Measurements from ENCODE around the gene KLHL11.
"Not testable (repeated sequence)": the region's sequence is repeated elsewhere in the genome, so short reads cannot be mapped to it uniquely, and the experiment has no call there.

Gene KLHL11

GRCh38 chr17:41885733-41886132 is 20.5 kb upstream of the KLHL11 start:
- DNase-seq = peak; percentile 30 to 45

- DNase-seq = no peak
Measured at GRCh38 chr17:41882756-41883155, 17.5 kb upstream of the KLHL11 start.

DNA sequence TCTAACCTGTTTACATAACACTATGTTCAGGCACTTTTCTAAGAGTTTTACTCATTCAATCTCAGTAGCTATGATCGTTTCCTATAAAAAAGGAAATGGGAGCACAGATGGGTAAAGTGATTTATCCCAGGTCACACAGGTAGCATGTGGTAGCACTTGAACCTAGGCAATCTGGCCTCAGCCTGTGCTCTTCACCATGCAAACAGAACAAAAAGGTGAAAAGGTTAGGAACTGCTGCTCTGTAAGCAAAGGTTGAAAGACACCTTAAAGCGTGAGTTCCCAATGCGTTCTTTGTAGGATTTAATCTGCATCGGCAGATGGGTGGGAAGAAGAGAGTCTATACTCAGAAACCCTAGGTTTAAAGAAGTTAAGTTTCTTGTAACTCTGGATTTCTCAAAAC is 14.9 kb upstream of the KLHL11 start:
- DNase-seq = no peak

DNA sequence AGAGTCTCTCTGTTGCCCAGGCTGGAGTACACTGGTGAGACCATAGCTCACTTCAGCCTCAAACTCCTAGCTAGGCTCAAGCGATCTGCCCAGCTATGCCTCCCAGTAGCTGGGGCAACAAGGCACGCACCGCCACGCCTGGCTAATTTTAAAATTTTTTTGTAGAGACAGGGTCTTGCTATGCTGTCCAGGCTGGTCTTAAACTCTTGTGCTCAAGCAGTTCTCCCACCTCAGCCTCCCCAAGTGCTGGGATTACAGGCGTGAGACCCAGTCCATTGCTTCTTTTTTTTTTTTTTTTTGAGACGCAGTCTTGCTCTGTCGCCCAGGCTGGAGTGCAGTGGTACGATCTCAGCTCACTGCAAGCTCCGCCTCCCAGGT is 9.1 kb upstream of the KLHL11 start:
- not testable (repeated sequence) for DNase-seq

- no peak for DNase-seq
Measured at GRCh38 chr17:41873559-41874292, 8.5 kb upstream of the KLHL11 start.

DNA sequence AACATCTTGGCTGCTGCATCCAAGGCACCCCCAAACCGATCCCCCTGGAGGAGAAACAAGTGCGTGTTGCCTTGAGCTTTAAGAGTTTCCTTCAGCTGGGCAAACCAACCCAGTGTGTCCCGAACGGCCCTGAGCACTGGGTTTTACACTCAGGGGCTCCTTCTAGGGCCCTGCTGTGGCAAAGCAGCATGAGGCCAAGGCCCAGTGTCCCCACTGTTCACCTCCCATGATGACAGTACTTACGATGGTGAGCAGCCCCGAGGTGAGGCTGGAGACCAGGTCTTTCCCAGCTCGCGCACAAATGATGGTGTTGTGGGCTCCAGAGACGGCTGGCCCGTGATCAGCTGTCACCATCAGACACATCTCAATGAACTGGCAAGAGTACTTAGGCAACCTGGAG is 6.6 kb upstream of the KLHL11 start:
- DNase-seq = no peak

GRCh38 chr17:41870627-41871026 is 5.4 kb upstream of the KLHL11 start:
- no peak for DNase-seq

- no peak for DNase-seq
Measured at GRCh38 chr17:41870097-41870496, 4.9 kb upstream of the KLHL11 start.

DNA sequence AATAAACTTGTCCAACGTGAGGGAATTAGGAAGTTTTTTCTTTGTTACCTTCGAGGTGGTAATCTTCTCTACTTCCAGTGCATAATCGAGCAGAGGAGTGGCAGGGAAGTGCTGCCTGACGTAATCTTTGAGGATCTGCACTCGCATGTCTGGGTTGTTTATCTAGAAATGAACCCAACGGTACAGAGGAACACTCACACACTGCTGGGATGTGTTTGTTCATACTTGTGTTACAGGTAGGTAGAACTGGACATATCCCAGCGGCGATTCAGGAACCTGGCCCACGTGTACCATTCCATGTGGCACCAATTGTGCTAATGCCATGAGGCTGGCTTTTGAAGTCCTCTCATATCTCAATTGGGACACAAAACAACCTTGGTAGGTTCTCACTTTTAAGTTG is 4.2 kb upstream of the KLHL11 start:
- no peak for DNase-seq

DNA sequence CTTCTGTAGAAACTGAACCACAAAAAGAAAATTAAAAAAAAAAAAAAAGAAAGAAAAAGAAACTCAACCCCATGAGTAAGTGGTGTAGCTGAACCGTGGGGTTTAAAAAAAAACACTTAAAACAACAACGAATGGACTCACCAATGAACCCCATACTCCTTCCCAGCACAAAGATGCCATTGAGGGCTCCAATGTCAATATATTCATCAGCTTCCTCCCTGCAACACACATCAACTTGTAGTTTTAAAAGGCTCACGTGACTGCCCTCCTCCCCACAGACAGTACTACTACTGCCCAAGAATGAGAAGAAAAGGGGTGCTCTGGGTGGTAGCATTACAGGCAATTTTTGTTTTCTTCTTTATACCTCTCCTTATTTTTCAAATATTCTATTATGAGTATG is 3.3 kb upstream of the KLHL11 start:
- DNase-seq = no peak

- DNase-seq = no peak
Measured at GRCh38 chr17:41865596-41865893, 322 bp upstream of the KLHL11 start.

GRCh38 chr17:41864498-41864835 is 756 bp downstream of the KLHL11 start:
- peak in 1 of 2 experiments; percentile 19 for DNase-seq

DNA sequence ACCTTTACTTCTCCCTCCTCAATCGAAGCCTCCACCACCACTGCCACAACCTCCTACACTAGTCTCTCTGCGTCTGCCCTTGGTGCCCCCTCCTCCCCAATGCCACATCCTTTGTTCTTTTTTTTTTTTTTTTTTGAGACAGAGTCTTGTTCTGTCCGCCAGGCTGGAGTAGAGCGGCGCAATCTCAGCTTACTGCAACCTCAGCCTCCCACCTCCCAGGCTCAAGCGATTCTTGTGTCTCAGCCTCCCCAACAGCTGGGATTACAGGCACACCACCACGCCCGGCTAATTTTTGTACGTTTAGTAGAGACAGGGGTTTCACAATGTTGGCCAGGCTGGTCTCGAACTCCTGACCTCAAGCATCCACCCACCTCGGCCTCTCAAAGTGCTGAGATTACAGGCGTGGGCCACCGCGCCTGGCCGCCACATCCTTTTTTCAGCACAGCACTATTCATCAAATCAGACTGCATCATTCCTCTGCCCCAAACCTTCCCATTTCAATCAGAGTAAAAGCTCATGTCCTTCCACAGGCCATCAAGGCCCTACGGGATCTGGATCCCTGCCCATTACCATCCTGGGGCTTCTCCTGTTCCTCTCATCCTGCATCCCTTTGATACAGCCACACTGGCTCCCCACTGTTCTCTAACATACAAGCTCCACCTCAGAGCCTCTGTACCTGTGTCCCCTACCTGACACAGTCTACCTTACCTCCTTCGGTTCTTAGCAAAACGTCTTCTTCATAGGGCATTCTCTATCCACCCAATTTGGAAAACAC is 2.0 kb downstream of the KLHL11 start:
- no peak for DNase-seq

DNA sequence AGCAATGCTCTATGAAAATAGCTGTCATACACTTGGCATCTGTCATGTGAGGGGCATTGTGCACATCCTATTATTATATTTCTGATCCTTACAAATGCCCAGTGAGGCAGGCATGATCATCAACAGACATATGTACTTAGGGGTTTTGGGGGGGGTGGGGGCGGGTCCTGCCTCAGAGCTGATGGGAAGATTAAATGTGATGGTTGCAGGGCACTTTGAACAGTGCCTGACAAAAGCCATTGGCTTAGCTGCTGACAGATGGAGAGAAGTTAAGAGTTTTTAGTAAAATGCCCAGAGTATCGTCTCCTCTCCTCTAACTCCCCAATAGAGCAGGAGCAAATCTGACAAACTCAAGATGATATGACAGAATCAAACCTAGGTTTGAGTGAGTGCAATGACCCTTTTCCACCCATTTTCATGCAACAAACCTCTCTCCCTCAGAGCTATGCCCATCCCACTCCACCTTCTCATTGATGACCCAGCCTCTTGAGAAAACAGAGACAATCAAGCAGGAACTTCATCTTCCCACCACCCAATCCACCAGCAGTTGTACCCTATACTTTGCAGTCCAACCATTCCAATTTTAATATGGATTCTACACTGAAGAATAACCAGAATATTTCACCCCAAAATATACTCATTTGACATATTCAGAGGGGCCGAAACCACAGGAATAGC is 4.8 kb downstream of the KLHL11 start:
- no peak for DNase-seq

DNA sequence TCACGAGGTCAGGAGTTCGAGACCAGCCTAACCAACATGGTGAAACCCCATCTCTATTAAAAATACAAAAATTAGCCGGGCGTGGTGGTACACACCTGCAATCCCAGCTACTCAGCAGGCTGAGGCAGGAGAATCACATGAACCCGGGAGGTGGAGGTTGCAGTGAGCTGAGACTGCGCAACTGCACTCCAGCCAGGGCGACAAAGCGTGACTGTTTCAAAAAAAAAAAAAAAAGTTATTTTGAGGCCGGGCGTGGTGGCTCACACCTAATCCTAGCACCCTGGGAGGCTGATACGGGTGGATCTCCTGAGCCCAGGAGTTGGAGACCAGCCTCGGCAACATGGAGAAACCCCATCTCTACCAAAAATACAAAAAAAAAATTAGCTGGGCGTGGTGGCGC is 13.8 kb downstream of the KLHL11 start:
- not testable (repeated sequence) for DNase-seq

DNA sequence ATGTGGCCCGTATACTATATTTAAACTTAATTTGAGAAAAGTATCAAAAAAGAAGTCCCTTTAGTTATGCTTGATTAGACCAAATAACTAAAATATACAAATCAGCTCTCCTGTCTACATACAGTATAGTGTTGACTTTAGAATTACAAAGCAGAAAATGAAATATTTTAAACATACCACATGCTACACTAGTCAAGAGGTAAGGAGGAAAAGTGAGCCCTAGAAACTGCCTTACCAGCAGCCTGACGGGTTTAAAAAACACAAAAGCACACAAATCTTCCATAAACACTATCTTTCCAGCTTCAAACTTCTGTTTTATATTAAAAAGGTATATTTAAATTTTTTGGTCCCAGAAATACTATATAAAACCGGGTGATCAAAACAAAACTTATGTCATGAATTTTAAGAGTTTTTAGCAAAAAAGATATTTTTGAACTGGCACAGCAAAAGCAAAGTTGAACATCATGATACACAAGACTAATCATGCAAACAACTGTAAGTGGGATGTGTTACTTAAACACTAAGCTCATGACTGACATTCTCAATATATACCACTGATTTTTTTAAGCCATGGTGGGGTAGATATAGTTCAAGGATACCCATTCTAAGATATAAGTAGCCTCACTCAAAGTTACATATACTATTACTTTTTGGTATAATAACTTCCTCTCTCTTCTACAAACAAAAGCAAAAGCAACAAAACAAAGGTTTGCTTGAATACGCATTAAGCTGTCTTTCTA is 15.8 kb downstream of the KLHL11 start:
- no peak for DNase-seq

GRCh38 chr17:41848788-41849187 is 16.4 kb downstream of the KLHL11 start:
- no peak for DNase-seq

DNA sequence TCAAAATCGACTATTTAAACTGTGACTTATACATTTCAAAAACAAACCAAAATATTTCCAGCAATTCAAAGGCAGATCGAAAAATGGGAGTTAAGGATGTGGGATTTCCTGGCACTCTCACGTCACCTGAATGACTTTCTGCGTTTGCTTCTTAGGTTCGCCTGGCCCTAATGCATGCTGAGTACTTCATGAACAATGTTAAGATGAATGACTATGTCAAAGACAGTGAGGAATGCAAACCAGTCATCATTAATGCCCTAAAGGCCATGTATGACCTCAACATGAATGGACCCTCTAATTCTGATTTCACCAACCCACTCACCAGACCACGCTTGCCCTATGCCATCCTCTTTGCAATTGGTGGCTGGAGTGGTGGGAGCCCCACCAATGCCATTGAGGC is 20.3 kb downstream of the KLHL11 start:
- no peak for DNase-seq

DNA sequence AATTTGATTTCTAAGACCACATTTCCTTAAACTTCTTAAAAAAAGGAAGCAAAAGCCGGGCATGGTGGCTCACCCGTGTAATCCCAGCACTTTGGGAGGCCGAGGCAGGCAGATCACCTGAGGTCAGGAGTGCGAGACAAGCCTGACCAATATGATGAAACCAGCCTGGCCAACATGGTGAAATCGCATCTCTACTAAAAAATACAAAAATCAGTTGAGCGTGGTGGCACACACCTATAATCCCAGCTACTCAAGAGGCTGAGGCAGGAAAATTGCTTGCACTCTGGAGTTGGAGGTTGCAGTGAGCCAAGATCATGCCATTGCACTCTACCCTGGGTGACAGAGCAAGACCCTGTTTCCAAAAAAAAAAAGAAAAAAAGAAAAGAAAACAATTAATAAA is 24.4 kb downstream of the KLHL11 start:
- not testable (repeated sequence) for DNase-seq

DNA sequence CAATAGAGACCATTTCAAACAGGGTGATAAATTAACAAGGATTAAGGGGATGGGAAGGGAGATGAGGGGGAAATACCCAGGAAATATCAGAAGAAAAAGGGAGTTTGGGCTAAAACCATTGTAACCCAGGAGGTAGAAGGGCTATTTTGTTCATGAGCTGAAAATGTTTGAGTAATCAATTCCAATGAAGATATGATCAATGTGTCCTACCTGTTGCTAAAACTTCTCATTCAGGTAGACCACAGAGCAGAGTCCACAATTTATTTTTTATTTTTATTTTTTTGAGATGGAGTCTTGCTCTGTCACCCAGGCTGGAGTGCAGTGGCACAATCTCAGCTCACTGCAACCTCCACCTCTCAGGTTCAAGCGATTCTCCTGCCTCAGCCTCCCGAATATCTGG is 25.8 kb downstream of the KLHL11 start:
- not testable (repeated sequence) for DNase-seq

DNA sequence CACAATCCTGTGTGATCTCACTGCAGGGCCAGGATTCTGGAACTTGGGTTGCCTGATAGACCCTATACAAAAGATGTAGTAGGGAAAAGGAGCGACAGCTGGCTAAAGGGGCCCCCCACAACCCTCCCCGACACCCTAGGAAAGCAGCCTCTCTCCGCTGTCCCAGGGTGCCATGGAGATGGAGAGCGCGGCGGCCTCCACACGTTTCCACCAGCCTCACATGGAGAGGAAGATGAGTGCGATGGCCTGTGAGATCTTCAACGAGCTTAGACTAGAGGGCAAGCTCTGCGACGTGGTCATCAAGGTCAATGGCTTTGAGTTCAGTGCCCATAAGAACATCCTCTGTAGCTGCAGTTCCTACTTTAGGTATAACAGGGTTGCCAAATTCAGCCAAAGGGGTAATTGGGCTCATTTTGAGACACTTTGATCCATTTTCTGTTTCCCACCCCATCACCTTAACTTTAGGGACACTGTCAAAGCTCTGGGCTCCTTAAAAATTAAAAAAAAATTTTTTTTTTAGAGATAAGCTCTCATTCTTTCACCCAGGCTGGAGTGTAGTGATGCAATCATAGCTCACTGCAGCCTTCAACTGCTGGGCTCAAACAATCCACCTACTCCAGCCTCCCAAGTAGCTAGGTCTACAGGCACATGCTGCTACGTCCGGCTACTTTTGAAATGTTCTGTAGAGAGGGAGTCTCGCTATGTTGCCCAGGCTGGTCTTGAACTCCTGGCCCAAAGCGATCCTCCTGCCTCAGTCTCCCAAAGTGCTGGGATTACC is 27.3 kb downstream of the KLHL11 start, which contains the start of gene KLHL10:
Gene KLHL10 (plus strand): TSS at position 65 of the 778 bp plus-strand sequence. CDS start 108 bp downstream, at position 173.
- no peak for DNase-seq

- DNase-seq = no peak
Measured at GRCh38 chr17:41836550-41837196, 28.6 kb downstream of the KLHL11 start.

Measured in Kasumi-1 (cell line).